HG03159 (cell line): ENCODE measurements around the gene BCKDK.
"Not testable (repeated sequence)": the region's sequence is repeated elsewhere in the genome, so short reads cannot be mapped to it uniquely, and the experiment has no call there.

ENCODE experiments used
- ATAC-seq: cut with Tn5 transposase; IDR thresholded peaks from one replicate; pipeline ENCODE4 v1.9.1; 2021; ENCODE audit warnings: mild to moderate bottlenecking, moderate library complexity; ENCODE audit not compliant: unreplicated experiment

Gene BCKDK

GRCh38 chr16:31118223-31119155 lies 10.3 kb downstream of the BCKDK start:
- ATAC-seq: no peak

- ATAC-seq: no peak
Measured at GRCh38 chr16:31120129-31120528, 11.9 kb downstream of the BCKDK start.

GRCh38 chr16:31125844-31126243 lies 17.7 kb downstream of the BCKDK start:
- ATAC-seq: no peak

GRCh38 chr16:31127182-31127581 lies 19.0 kb downstream of the BCKDK start:
- no peak for ATAC-seq

- no peak for ATAC-seq
Measured at GRCh38 chr16:31128711-31129567, 20.8 kb downstream of the BCKDK start.

GRCh38 chr16:31129568-31130335 lies 21.6 kb downstream of the BCKDK start:
- ATAC-seq: no peak

- no peak for ATAC-seq
Measured at GRCh38 chr16:31130336-31130891, 22.2 kb downstream of the BCKDK start.

- no peak for ATAC-seq
Measured at GRCh38 chr16:31130899-31131298, 22.7 kb downstream of the BCKDK start.

- ATAC-seq: no peak
Measured at GRCh38 chr16:31131416-31131815, 23.2 kb downstream of the BCKDK start.

GRCh38 chr16:31131841-31132271 lies 23.7 kb downstream of the BCKDK start:
- ATAC-seq: no peak

- no peak for ATAC-seq
Measured at GRCh38 chr16:31132303-31132979, 24.3 kb downstream of the BCKDK start.

GRCh38 chr16:31133046-31133501 lies 24.9 kb downstream of the BCKDK start:
- no peak for ATAC-seq

GRCh38 chr16:31134091-31134571 lies 25.9 kb downstream of the BCKDK start:
- no peak for ATAC-seq

GRCh38 chr16:31134625-31135534 lies 26.7 kb downstream of the BCKDK start:
- ATAC-seq: no peak

- no peak for ATAC-seq
Measured at GRCh38 chr16:31135535-31136286, 27.5 kb downstream of the BCKDK start, which contains the start of gene PRSS8. PRSS8 (minus strand) TSS chr16:31135727; CDS start chr16:31135498, 229 bp downstream.

- no peak for ATAC-seq
Measured at GRCh38 chr16:31136287-31136662, 28.1 kb downstream of the BCKDK start.

- ATAC-seq: not testable (repeated sequence)
Measured at GRCh38 chr16:31136822-31137499, 28.8 kb downstream of the BCKDK start.
